Common myeloid progenitor, CD34-positive (primary cell): Measurements from ENCODE around the gene RASD1.

ENCODE experiments used
- CTCF ChIA-PET: fragments of 350-600 bp; sonication (Branson Sonifier 250); formaldehyde crosslinking; loops from one replicate; lab custom pipeline; 2021; ENCODE audit warnings: antibody characterized with exemption; lab: Charles Lee
- POLR2A ChIA-PET: fragments of 350-600 bp; sonication (Branson Sonifier 250); formaldehyde crosslinking; loops from one replicate; lab custom pipeline; 2021; ENCODE audit warnings: antibody characterized with exemption; lab: Charles Lee
- DNase-seq, 3 donors: peaks; one replicate each; pipeline versions ENCODE4 v3.0.0 to v3.0.0-alpha.2; 2013
- H3K27ac ChIP-seq, 2 experiments: 1 replicate in 1 of 2; 2 replicates in 1 of 2; pipeline ENCODE4 v1.7.0; 2013; ENCODE audit warnings: inconsistent platforms in 2 of 2, low read length in 2 of 2, mild to moderate bottlenecking in 2 of 2, low read depth in 1 of 2, moderate library complexity in 1 of 2; ENCODE audit not compliant: severe bottlenecking in 2 of 2, insufficient read depth in 1 of 2, poor library complexity in 1 of 2
- H3K27me3 ChIP-seq, 5 experiments: replicated peaks in 2 of 5; 1 replicate in 3 of 5; 2 replicates in 2 of 5; pipeline versions ENCODE4 v1.6.1 to v1.7.0; 2013; ENCODE audit warnings: low read length in 4 of 5, mild to moderate bottlenecking in 2 of 5, moderate library complexity in 2 of 5, inconsistent platforms in 1 of 5; ENCODE audit not compliant: insufficient read depth in 5 of 5, control insufficient read depth in 4 of 5
- H3K36me3 ChIP-seq, 4 experiments: 1 replicate in 2 of 4; 2 replicates in 2 of 4; pipeline versions ENCODE4 v1.6.1 to v1.7.0; 2013; ENCODE audit warnings: low read length in 3 of 4, control low read depth in 1 of 4, mild to moderate bottlenecking in 1 of 4; ENCODE audit not compliant: control insufficient read depth in 4 of 4, insufficient read depth in 4 of 4
- H3K4me1 ChIP-seq, 4 experiments: 1 replicate in 3 of 4; 2 replicates in 1 of 4; pipeline versions ENCODE4 v1.6.1 to v1.7.1; 2013; ENCODE audit warnings: low read length in 3 of 4, mild to moderate bottlenecking in 3 of 4, control low read depth in 1 of 4, inconsistent platforms in 1 of 4, moderate library complexity in 1 of 4; ENCODE audit not compliant: control insufficient read depth in 4 of 4, insufficient read depth in 4 of 4; ENCODE audit errors: control extremely low read depth in 1 of 4
- H3K4me3 ChIP-seq, 7 experiments: 1 replicate in 4 of 7; 2 replicates in 3 of 7; pipeline versions ENCODE4 v1.5.1 to v1.7.0; 2013; ENCODE audit warnings: mild to moderate bottlenecking in 7 of 7, low read length in 6 of 7, moderate library complexity in 6 of 7, inconsistent platforms in 2 of 7, low read depth in 2 of 7, control low read depth in 1 of 7; ENCODE audit not compliant: insufficient read depth in 4 of 7, control insufficient read depth in 1 of 7; ENCODE audit errors: extremely low read depth in 1 of 7
- H3K9me3 ChIP-seq, 5 experiments: 1 replicate in 4 of 5; 2 replicates in 1 of 5; pipeline versions ENCODE4 v1.6.1 to v1.7.1; 2013; ENCODE audit warnings: low read length in 4 of 5, mild to moderate bottlenecking in 2 of 5, inconsistent platforms in 1 of 5, low read depth in 1 of 5, moderate library complexity in 1 of 5; ENCODE audit not compliant: control insufficient read depth in 4 of 5, insufficient read depth in 2 of 5; ENCODE audit errors: control extremely low read depth in 1 of 5
- WGBS: methylation state at CpG from one replicate; pipeline ENCODE4 v1.1.5; 2013; ENCODE audit not compliant: insufficient coverage; 5-methylcytosine and 5-hydroxymethylcytosine counted together

The RASD1 gene

GRCh38 chr17:17509601-17510425, 13.6 kb upstream of the RASD1 start:
- WGBS, result 92% methylated on average over 20 of the region's 21 CpGs
- ChIA-PET POLR2A (interaction anchor here (0.6 to 1.0 kb wide), 2 partner anchors 10 to 15 kb away, joined by 3 to 4 read pairs; no protein-coding TSS in a partner anchor), CTCF (interaction anchor here (0.8 to 3.9 kb wide), 9 partner anchors 9 to 156 kb away, joined by 3 to 35 read pairs (median 4); partner anchors contain the start of gene RASD1)
- H3K4me1 ChIP-seq, result peaks cover 0 to 50% (median 35%) of the 10 kb centered on the region in 4 experiments
- no peaks in the 10 kb centered on the region for H3K9me3 ChIP-seq
- no peak overlapping the region for H3K4me3 ChIP-seq
- H3K27me3 ChIP-seq, result no peaks in the 10 kb centered on the region
- H3K27ac ChIP-seq, result no peak overlapping the region
- H3K36me3 ChIP-seq, result no peaks in the 10 kb centered on the region
- no peak for DNase-seq

- POLR2A ChIA-PET, result no interaction called here
- CTCF ChIA-PET, result interaction anchor here (3.9 kb wide), 1 partner anchor 13 kb away, joined by 35 read pairs; the partner anchor contains the start of gene RASD1
- no peaks in the 10 kb centered on the region for H3K9me3 ChIP-seq
- no peak overlapping the region for H3K4me3 ChIP-seq
- WGBS, result 84% methylated on average over 33 of the region's 33 CpGs
- no peaks in the 10 kb centered on the region for H3K27me3 ChIP-seq
- peaks cover 0 to 50% (median 35%) of the 10 kb centered on the region in 4 experiments for H3K4me1 ChIP-seq
- DNase-seq, result peak in 1 of 3 donors; percentile 20
- H3K27ac ChIP-seq, result no peak overlapping the region
- no peaks in the 10 kb centered on the region for H3K36me3 ChIP-seq
These were observed 12.7 kb upstream of the RASD1 start for GRCh38 chr17:17508646-17509591.

- no peak for DNase-seq
- WGBS, result 95% methylated on average over 10 of the region's 11 CpGs
- H3K27ac ChIP-seq, result no peak overlapping the region
- no peaks in the 10 kb centered on the region for H3K27me3 ChIP-seq
- H3K4me3 ChIP-seq, result no peak overlapping the region
- POLR2A ChIA-PET, result no interaction called here
- CTCF ChIA-PET, result no interaction called here
- no peaks in the 10 kb centered on the region for H3K9me3 ChIP-seq
- no peaks in the 10 kb centered on the region for H3K36me3 ChIP-seq
- H3K4me1 ChIP-seq, result peaks cover 0 to 50% (median 35%) of the 10 kb centered on the region in 4 experiments
These were observed 11.9 kb upstream of the RASD1 start for GRCh38 chr17:17508019-17508535.

GRCh38 chr17:17507465-17508011, 11.3 kb upstream of the RASD1 start:
- 90% methylated on average over 16 of the region's 16 CpGs for WGBS

GRCh38 chr17:17506893-17507464, 10.8 kb upstream of the RASD1 start:
- Histone ChIP-seq H3K27ac (no peak overlapping the region), H3K9me3 (no peaks in the 10 kb centered on the region), H3K36me3 (no peaks in the 10 kb centered on the region), H3K4me3 (no peak overlapping the region), H3K4me1 (peaks cover 0 to 40% (median 29%) of the 10 kb centered on the region in 4 experiments), H3K27me3 (no peaks in the 10 kb centered on the region)
- ChIA-PET POLR2A (no interaction called here), CTCF (interaction anchor here (1.2 to 2.3 kb wide), 3 partner anchors 9 to 197 kb away, joined by 3 to 6 read pairs (median 6); no protein-coding TSS in a partner anchor)
- 82% methylated on average over 7 of the region's 17 CpGs for WGBS
- DNase-seq, result no peak

More at GRCh38 chr17:17507465-17508011, 11.3 kb upstream of the RASD1 start:
- ChIA-PET POLR2A (no interaction called here), CTCF (interaction anchor here (1.2 to 2.3 kb wide), 3 partner anchors 10 to 196 kb away, joined by 3 to 6 read pairs (median 6); no protein-coding TSS in a partner anchor)
- Histone ChIP-seq H3K36me3 (no peaks in the 10 kb centered on the region), H3K9me3 (no peaks in the 10 kb centered on the region), H3K4me3 (no peak overlapping the region), H3K4me1 (peaks cover 0 to 45% (median 35%) of the 10 kb centered on the region in 4 experiments), H3K27ac (no peak overlapping the region), H3K27me3 (no peaks in the 10 kb centered on the region)
- DNase-seq, result no peak

- Histone ChIP-seq H3K27ac (no peak overlapping the region), H3K36me3 (no peaks in the 10 kb centered on the region), H3K4me3 (no peak overlapping the region), H3K27me3 (no peaks in the 10 kb centered on the region), H3K4me1 (peaks cover 0 to 32% (median 23%) of the 10 kb centered on the region in 4 experiments), H3K9me3 (no peaks in the 10 kb centered on the region)
- 97% methylated on average over 20 of the region's 22 CpGs for WGBS
- no peak for DNase-seq
- ChIA-PET POLR2A (no interaction called here), CTCF (interaction anchor here (1.0 to 2.3 kb wide), 5 partner anchors 9 to 197 kb away, joined by 3 to 6 read pairs (median 3); no protein-coding TSS in a partner anchor)
These were observed 10.1 kb upstream of the RASD1 start for GRCh38 chr17:17506181-17506741.
